Thymus (tissue), 11 donors: ENCODE data around the gene PPFIA3. TPM values are rescaled to one million over a fixed set of nuclear protein-coding genes. Genes with fewer than 3 reads are reported as not detected.

Experiments used
- DNase-seq, 9 donors: peaks; one replicate each; pipeline ENCODE4 v3.0.0-alpha.2; 2013; ENCODE audit warnings: low spot score in 9 of 9, low read depth in 6 of 9, missing footprints in 1 of 9
- H3K27ac ChIP-seq, 2 donors: one replicate each; pipeline ENCODE4 v1.5.1; 2013; ENCODE audit warnings: control low read depth in 1 of 2, low read depth in 1 of 2, low read length in 1 of 2, mild to moderate bottlenecking in 1 of 2, moderate library complexity in 1 of 2
- H3K27me3 ChIP-seq, 2 donors: one replicate each; pipeline ENCODE4 v1.5.1; 2013; ENCODE audit warnings: low read length in 1 of 2; ENCODE audit not compliant: control insufficient read depth in 2 of 2, insufficient read depth in 1 of 2
- H3K36me3 ChIP-seq, 2 donors: one replicate each; pipeline ENCODE4 v1.5.1; 2013; ENCODE audit warnings: low read length in 1 of 2, mild to moderate bottlenecking in 1 of 2, moderate library complexity in 1 of 2; ENCODE audit not compliant: control insufficient read depth in 2 of 2, insufficient read depth in 2 of 2
- H3K4me1 ChIP-seq, 2 donors: one replicate each; pipeline ENCODE4 v1.5.1; 2013; ENCODE audit warnings: low read length in 2 of 2; ENCODE audit not compliant: control insufficient read depth in 2 of 2, insufficient read depth in 2 of 2
- H3K4me3 ChIP-seq, 2 donors: one replicate each; pipeline ENCODE4 v1.5.1; 2013; ENCODE audit warnings: low read length in 2 of 2, control low read depth in 1 of 2, mild to moderate bottlenecking in 1 of 2
- H3K9me3 ChIP-seq, 2 donors: one replicate each; pipeline ENCODE4 v1.5.1; 2013; ENCODE audit warnings: low read length in 1 of 2, mild to moderate bottlenecking in 1 of 2; ENCODE audit not compliant: control insufficient read depth in 2 of 2, insufficient read depth in 1 of 2
- WGBS: extraction: QIAGEN DNeasy Blood & Tissue Kit; methylation state at CpG from one replicate; pipeline ENCODE4 v1.1.7; 2013; 5-methylcytosine and 5-hydroxymethylcytosine counted together
- polyA plus RNA-seq: library from polyadenylated mRNA; stranded (reverse); fragments of 200-250 nt; gene quantifications from one replicate; pipeline ENCODE4 v1.2.3, GENCODE V29; 2013
- total RNA-seq: library from RNA; stranded (reverse); fragments of 120-200 nt; gene quantifications from one replicate; pipeline ENCODE4 v1.2.4, GENCODE V29; 2013
- donor health status: healthy.

Gene PPFIA3
- total and polyA plus RNA-seq, 2 donors: 7.0 to 14.1 TPM

DNA sequence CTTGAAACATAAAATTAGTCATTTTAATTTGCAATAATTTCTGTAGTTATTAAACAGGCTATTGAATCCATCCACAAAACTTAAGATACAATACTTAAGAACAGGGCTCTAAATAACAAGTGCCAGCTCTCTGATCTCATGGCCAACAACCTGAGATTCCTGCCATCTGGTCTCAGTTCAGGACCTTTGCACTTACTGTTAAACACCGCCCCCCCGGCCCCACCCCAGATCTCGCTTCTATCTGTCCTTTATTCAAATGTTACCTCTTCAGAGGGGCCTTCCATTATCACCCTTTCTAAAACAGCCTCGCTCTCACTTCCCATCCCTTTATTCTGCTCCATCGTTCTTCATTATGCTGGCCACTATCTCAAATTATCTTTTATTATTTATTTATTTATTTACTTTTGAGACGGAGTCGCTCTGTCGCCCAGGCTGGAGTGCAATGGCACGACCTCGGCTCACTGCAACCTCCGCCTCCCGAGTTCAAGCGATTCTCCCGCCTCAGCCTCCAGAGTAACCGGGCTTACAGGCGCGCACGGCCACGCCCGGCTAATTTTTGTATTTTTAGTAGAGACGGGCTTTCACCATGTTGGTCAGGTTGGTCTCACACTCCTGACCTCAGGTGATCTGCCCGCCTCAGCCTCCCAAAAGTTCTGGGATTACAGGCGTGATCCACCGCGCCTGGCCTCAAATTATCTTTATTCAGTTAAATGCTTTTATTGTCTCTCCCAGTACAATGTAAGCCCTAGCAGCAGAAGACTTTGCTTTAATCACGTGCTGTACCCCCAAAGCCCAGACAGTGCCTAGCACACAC, 34.9 kb upstream of the PPFIA3 start:
- H3K27ac ChIP-seq: peak overlapping the region; percentile 82 to 91
- H3K4me3 ChIP-seq: peak overlapping the region; percentile 77 to 100
- peaks cover 9 to 24% of the 10 kb centered on the region in 2 donors for H3K4me1 ChIP-seq
- H3K36me3 ChIP-seq: peaks cover 17 to 27% of the 10 kb centered on the region in 2 donors
- no peak for DNase-seq
- H3K9me3 ChIP-seq: no peaks in the 10 kb centered on the region
- H3K27me3 ChIP-seq: peaks cover 0 to 4% of the 10 kb centered on the region in 2 donors
- WGBS: 78% methylated on average over 26 of the region's 26 CpGs

DNA sequence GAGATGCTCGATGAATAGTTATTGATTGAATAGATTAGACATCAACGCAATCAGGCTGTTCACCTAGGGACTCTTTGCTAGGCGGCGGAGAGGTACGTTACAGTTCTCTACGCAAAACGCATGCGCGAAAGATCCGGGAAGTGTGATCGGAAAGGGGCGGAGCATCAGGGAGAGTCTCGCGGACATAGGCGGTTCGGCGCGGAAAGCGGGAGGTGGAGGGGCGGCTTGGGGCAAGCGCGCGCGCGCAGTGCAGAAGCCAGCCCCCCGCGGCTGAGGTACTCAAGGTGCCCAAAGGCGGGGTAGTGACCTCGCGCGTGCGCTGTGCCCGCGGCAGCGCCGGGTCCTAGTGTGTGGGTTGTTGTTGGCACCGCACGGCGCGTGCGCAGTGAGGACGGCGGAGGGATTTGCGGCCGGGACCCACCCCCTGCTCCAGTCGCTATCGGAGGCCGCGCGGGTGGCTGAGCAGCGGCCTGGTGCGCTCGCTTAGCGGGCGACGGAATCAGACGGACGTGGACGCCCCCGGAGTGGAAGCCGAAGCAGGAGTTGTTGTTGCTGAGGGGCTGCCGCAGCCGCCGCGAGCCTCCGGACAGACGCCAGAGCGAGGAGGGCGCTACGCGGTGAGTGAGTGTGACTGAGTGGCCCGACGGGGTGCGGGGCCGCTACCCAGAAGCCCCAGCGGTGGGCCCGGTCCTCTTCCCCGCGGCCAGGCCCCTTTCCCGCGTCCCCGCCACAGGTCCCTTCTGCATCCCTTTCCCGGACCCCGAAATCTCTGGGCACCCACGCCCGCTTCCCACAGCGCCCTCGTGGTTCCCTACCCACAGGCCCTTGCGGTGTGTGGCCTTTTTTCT, 34.1 kb upstream of the PPFIA3 start, which contains the start of gene SNRNP70:
Gene SNRNP70, plus strand, starts transcription at position 432 of the 848 bp plus-strand sequence. CDS start 964 bp downstream, outside the sequence.
- WGBS: under 1% methylated on average over 89 of the region's 89 CpGs
- peaks cover 24 to 32% of the 10 kb centered on the region in 2 donors for H3K36me3 ChIP-seq
- H3K27ac ChIP-seq: peak within 1 kb of the TSS; percentile 82 to 91
- H3K9me3 ChIP-seq: no peaks in the 10 kb centered on the region
- peaks cover 0 to 4% of the 10 kb centered on the region in 2 donors for H3K27me3 ChIP-seq
- peak; percentile 97 to 100 (median 99) for DNase-seq
- H3K4me3 ChIP-seq: peak within 1 kb of the TSS; percentile 77 to 100
- peaks cover 9 to 24% of the 10 kb centered on the region in 2 donors for H3K4me1 ChIP-seq

DNA sequence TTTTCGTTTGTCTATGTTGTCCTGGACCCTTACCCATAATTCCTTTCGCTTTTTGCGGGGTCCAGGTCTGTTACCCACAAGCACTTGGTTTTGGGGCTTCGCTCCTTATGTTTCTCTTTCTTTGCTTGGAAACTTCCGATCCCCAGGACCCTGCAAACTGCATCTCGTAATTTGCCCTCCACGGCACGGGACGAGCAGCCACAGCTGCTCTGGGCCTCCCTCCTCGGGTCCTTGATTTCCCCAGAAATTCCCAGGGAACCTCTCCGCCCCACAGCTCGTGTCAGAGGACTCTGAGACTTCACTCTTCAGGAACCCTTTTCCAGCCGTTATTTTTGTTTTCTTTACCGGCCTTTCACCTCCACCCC, 33.5 kb upstream of the PPFIA3 start:
- WGBS: 2% methylated on average over 14 of the region's 14 CpGs
- Histone ChIP-seq H3K4me3 (peak overlapping the region; percentile 77 to 100), H3K9me3 (no peaks in the 10 kb centered on the region), H3K27me3 (peaks cover 0 to 4% of the 10 kb centered on the region in 2 donors), H3K36me3 (peaks cover 30 to 38% of the 10 kb centered on the region in 2 donors), H3K27ac (peak overlapping the region; percentile 77 to 91), H3K4me1 (peaks cover 9 to 24% of the 10 kb centered on the region in 2 donors)
- DNase-seq: peak in 1 of 9 donors; percentile 29

DNA sequence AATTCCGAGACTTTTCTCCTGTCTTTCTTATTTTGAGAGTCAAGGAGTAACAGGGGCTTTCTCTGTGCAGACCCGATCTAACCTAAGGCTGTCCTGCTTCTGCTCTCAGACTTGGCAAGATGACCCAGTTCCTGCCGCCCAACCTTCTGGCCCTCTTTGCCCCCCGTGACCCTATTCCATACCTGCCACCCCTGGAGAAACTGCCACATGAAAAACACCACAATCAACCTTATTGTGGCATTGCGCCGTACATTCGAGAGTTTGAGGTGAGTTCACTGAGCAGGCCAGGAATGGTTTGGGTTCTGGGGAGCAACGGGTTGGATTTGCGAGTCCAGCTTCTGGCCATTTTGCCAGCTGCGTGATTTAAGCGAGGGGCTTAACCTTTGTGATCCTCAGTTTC, 33.0 kb upstream of the PPFIA3 start:
- Histone ChIP-seq H3K4me3 (peak overlapping the region; percentile 77 to 100), H3K9me3 (no peaks in the 10 kb centered on the region), H3K4me1 (peaks cover 9 to 24% of the 10 kb centered on the region in 2 donors), H3K27ac (peak overlapping the region in 1 of 2 donors; percentile 91), H3K27me3 (peaks cover 0 to 4% of the 10 kb centered on the region in 2 donors), H3K36me3 (peaks cover 34 to 43% of the 10 kb centered on the region in 2 donors)
- DNase-seq: no peak
- 71% methylated on average over 11 of the region's 11 CpGs for WGBS

DNA sequence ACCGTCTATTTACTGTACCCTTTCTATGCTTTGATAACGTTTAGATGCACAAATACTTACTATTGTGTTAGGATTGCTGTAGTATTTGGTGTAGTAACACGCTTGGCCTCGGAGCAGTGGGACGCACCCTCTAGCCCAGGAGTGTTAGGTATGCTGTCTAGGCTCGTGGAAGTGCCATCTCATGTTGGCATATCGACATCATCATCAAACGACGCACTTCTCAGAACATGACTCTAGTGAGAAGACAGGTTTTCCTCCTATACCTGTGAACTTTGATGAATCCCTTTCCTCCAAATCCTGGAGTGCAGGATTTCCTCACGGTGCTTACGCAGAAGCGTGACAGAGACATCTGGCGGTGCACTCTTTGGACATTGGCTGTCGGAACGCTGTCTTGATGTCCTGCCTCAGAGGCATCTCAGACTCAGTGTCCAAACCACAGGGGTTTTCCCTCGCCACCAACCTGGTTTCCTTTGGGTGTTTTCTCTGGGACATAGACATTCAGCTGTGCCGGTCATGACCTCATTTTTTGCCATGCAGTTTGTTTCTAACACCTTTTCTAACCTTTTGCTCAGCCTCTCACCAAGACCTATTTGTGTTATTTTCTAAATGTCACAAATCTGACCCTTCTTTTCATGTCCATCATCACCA, 27.8 kb upstream of the PPFIA3 start:
- Histone ChIP-seq H3K27me3 (no peaks in the 10 kb centered on the region), H3K9me3 (no peaks in the 10 kb centered on the region)

DNA sequence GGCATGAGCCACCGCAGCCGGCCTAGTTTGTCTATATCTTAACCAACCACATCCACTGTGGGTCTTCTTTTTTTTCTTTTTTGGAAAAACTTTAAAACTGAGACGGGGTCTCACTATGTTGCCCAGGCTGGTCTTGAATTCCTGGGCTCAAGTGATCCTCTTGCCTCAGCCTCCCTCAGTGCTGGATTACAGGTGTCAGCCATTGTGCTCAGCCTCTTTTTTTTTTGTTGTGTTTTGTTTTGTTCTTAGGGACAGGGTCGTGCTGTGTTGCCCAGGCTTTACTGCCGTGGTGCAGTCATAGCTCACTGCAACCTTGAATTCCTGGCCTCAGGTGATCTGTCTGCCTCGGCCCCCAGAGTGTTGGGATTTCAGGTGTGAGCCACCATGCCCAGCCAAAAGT, 26.7 kb upstream of the PPFIA3 start:
- no peak overlapping the region for H3K4me3 ChIP-seq
- WGBS: 96% methylated on average over 6 of the region's 6 CpGs
- no peak for DNase-seq
- H3K9me3 ChIP-seq: no peaks in the 10 kb centered on the region
- peaks cover 0 to 5% of the 10 kb centered on the region in 2 donors for H3K4me1 ChIP-seq
- no peaks in the 10 kb centered on the region for H3K27me3 ChIP-seq
- H3K27ac ChIP-seq: no peak overlapping the region
- H3K36me3 ChIP-seq: peaks cover 73 to 85% of the 10 kb centered on the region in 2 donors

More for the DNA sequence above, 27.8 kb upstream of the PPFIA3 start:
- H3K27ac ChIP-seq: no peak overlapping the region
- peaks cover 76 to 85% of the 10 kb centered on the region in 2 donors for H3K36me3 ChIP-seq
- WGBS: 98% methylated on average over 17 of the region's 17 CpGs
- DNase-seq: no peak
- H3K4me1 ChIP-seq: peaks cover 1 to 12% of the 10 kb centered on the region in 2 donors
- H3K4me3 ChIP-seq: no peak overlapping the region

DNA sequence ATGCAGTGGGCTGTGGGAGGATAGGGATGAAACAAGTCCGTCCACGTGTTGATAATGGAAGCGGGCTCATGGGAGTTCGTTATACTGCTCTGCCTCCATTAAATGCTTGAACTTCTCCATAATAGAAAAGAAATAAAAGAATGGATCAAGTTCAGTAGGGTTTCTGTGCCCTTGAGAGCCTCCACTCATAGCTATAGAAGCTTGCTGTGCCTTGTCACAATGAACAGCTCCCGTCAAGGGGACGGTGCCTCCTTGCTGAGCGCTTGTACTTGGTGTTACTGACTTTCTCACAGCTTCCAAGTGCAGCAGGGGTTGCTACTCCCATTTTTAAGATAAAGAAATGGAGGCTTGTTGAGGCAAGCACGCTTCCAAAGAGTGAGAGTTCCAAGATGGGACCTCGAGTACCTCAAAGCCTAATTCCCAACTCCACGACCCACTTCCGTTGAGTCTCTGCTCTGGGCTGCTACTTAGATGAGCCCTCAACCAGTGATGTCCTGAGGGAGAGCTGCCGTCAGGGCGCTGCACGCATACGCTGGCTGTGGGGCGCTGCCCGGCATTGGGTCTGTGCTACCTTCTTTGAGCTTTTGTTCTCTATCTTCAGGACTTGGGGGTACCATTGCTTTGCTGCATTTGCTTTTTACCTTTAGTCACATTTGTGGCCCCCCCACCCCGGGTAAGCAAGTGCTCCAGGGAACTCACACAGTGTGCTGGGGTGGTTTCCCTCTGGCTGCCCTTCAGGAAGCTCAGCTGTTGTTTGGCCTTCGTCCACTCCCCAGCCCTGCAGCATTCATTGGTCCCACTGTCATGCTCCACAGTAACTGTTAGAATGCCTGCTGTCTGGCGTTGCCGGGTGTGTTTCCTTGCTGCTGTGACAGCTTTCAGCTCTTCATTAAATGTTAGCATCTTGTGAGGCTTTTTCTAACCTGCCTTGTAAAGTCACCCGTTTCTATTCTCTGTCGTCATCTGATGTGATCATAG, 24.6 kb upstream of the PPFIA3 start:
- peaks cover 82 to 92% of the 10 kb centered on the region in 2 donors for H3K36me3 ChIP-seq
- 97% methylated on average over 23 of the region's 23 CpGs for WGBS

More for the DNA sequence above, 24.6 kb upstream of the PPFIA3 start:
- H3K4me3 ChIP-seq: no peak overlapping the region
- no peak for DNase-seq
- peaks cover 0 to 11% of the 10 kb centered on the region in 2 donors for H3K4me1 ChIP-seq
- no peaks in the 10 kb centered on the region for H3K27me3 ChIP-seq
- H3K27ac ChIP-seq: no peak overlapping the region
- H3K9me3 ChIP-seq: peaks cover 0 to 3% of the 10 kb centered on the region in 2 donors
